Pancreas (tissue), 10 donors: ENCODE data around the gene ZNF521. TPM values are rescaled to one million over a fixed set of nuclear protein-coding genes. Genes with fewer than 3 reads are reported as not detected.

Experiments used
- ATAC-seq, 4 donors: fragments of 200-7000 bp; cut with Tn5 transposase; one replicate each; pipeline versions ENCODE4 v1.8.0 to v1.9.1; 2020; ENCODE audit warnings: mild to moderate bottlenecking in 4 of 4, moderate library complexity in 4 of 4
- DNase-seq, 6 donors: peaks; one replicate each; pipeline ENCODE4 v3.0.0-alpha.2; 2020
- FAIRE-seq: peaks from 2 replicates; lab custom pipeline; 2012; peaks lifted over from hg19 to GRCh38; lab: Jason Lieb, UNC
- H3K27ac ChIP-seq, 4 donors: fragments of 200-600 bp; sonication (generic); 1 replicate in 3 of 4; 2 replicates in 1 of 4; pipeline versions ENCODE4 v1.5.0 to v1.8.0; 2020
- H3K27me3 ChIP-seq, 4 donors: fragments of 200-600 bp; one replicate each; pipeline ENCODE4 v1.8.0; 2021
- H3K36me3 ChIP-seq, 3 donors: fragments of 200-600 bp; sonication (generic) in 1 of 3; one replicate each; pipeline versions ENCODE4 v1.5.0 to v1.8.0; 2020 to 2021
- H3K4me1 ChIP-seq, 3 donors: fragments of 200-600 bp; one replicate each; pipeline ENCODE4 v1.8.0; 2021
- H3K4me3 ChIP-seq, 4 donors: fragments of 200-600 bp; sonication (generic) in 2 of 4; one replicate each; pipeline versions ENCODE4 v1.5.0 to v1.8.0; 2020 to 2021
- H3K9me3 ChIP-seq, 4 donors: fragments of 200-600 bp; one replicate each; pipeline ENCODE4 v1.8.0; 2021
- WGBS, 2 donors: extraction: QIAGEN DNeasy Blood & Tissue Kit; methylation state at CpG; one replicate each; pipeline ENCODE4 v1.1.7; 2013; 5-methylcytosine and 5-hydroxymethylcytosine counted together
- intact Hi-C, 3 donors: fragments of 100-400 bp; cut with DNase I; formaldehyde crosslinking; loops; one replicate each; pipeline versions ENCODE4 v1.11.1 to v1.14.2; 2022
- polyA plus RNA-seq, 2 donors: library from polyadenylated mRNA; stranded (reverse); fragments of 200-250 nt; gene quantifications; one replicate each; pipeline ENCODE4 v1.2.3, GENCODE V29; 2013
- total RNA-seq, 6 donors: library from RNA; stranded (reverse); fragmentation: NEBNext Ultra II Directional in 4 of 6; extraction: Animal tissue kit (Norgen Biotek cat#: 25700) in 4 of 6; gene quantifications; one replicate each; pipeline versions ENCODE4 v1.2.1 to v1.2.4, GENCODE V29; 2021 to 2023
- TF ChIP-seq, protein P1 (sequence below), 4 donors: fragments of 200-600 bp; sonication (generic) in 3 of 4; IDR thresholded peaks; one replicate each; pipeline versions ENCODE4 v1.5.0 to v1.8.0; 2021; ENCODE audit warnings: antibody characterized with exemption in 4 of 4
- donor health status: healthy with polysubstance abuse.
- donor health status: DM: no; HTN: no; CAD: no; lungs with moderate emphysema.
- donor health status: DM: no; HTN: no; CAD: no.
- donor health status: control.
- donor health status: control.
- donor health status: Bipolar disorder and iron deficiency.
- donor health status: DM: yes; HTN: yes; CAD: no.
- donor health status: DM: no; HTN: no; CAD: no.
- donor health status: DM: no; HTN: no; CAD: no.
- donor health status: DM: yes; HTN: yes; CAD: no.

Gene ZNF521
- total and polyA plus RNA-seq, 8 donors = 0.42 to 6.0 (median 1.5) TPM

DNA sequence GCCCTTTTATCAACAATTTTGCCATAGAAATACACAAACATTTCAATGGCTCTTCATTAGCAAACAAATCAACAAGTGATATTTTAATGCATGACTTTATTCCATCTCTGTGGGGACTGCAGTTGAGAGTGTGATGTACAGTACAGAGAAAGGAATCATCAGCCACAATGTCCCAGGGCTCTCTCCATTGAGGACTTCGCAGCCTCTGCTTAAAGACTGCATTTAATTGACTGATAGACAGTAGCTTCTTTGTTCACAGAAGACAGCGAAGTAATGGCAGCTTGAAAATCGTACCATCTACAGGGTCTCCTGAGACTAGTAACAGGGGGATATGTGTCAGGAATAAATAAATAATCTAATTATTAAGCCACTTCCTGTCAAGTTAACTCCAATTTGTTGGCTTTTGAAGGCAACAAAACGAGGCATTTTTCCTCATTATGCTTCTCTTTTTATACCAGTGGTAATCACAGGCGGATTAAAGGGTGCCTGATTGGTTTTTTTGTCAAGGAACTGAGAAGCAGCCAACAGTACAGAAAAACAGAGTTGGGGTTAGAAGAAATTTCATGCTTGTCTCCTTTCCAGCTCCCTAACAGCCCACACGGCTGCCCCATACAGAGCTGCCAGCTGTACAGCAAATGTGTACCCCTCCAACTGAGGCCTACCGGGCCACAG, 164.3 kb downstream of the ZNF521 start:
- FAIRE-seq (no peak), ATAC-seq (no peak), DNase-seq (no peak)
- TF ChIP-seq, protein P1, sequence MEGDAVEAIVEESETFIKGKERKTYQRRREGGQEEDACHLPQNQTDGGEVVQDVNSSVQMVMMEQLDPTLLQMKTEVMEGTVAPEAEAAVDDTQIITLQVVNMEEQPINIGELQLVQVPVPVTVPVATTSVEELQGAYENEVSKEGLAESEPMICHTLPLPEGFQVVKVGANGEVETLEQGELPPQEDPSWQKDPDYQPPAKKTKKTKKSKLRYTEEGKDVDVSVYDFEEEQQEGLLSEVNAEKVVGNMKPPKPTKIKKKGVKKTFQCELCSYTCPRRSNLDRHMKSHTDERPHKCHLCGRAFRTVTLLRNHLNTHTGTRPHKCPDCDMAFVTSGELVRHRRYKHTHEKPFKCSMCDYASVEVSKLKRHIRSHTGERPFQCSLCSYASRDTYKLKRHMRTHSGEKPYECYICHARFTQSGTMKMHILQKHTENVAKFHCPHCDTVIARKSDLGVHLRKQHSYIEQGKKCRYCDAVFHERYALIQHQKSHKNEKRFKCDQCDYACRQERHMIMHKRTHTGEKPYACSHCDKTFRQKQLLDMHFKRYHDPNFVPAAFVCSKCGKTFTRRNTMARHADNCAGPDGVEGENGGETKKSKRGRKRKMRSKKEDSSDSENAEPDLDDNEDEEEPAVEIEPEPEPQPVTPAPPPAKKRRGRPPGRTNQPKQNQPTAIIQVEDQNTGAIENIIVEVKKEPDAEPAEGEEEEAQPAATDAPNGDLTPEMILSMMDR (IDR thresholded peaks at IDR 0.05) = no peak
- Histone ChIP-seq H3K27me3 (peaks cover 0 to 12% (median 0%) of the 10 kb centered on the region in 4 donors), H3K4me3 (no peak overlapping the region), H3K27ac (no peak overlapping the region), H3K9me3 (no peaks in the 10 kb centered on the region), H3K4me1 (no peaks in the 10 kb centered on the region), H3K36me3 (no peaks in the 10 kb centered on the region)
- intact Hi-C loops = no loop called here
- 61 to 73% methylated on average over 7 of the region's 7 CpGs for WGBS, 2 donors

DNA sequence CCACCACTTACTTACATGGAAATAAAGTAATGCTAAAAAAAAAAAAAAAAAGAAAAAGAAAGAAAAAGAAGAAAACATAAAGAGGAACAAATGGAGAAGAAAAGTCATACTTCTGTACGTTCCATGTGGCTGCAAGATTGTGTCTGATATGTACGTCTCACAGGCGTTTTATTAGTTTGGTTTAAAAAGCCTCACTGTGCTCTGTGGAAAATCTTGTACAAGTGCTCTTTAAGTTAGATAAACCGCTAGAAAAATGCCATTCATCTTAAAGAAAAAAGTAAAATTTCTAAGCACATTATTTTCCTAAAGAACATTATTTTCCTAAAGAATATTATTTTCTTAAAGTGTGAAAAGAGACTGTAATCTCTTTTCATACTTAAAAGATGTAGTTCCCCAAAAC, 165.1 kb downstream of the ZNF521 start:
- FAIRE-seq = no peak

DNA sequence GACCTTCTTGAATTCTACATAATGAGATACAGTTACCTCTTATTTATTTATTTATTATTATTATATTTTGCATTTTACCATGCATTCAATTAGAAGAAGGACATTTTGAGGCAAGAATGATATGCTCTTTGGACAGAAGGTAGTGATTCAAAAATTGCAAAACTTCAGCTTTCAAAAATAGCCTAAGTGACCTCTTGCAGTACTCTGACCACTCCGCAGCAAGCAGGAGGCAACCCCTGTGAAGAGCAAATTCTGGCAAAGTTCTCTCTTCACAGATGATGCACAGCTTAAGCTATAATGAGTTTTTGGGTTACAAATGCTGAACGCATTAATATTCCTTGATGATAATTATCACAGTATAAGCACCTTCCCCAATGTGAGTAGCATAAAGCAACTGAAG, 170.0 kb downstream of the ZNF521 start:
- peaks cover 0 to 18% (median 0%) of the 10 kb centered on the region in 4 donors for H3K27me3 ChIP-seq
- H3K4me3 ChIP-seq = no peak overlapping the region
- WGBS, 2 donors = 76 to 88% methylated on average over 2 of the region's 2 CpGs
- intact Hi-C loops = no loop called here
- ATAC-seq (no peak), DNase-seq (no peak), FAIRE-seq (no peak)
- no peak overlapping the region for H3K27ac ChIP-seq
- no peaks in the 10 kb centered on the region for H3K36me3 ChIP-seq
- H3K9me3 ChIP-seq = no peaks in the 10 kb centered on the region
- no peaks in the 10 kb centered on the region for H3K4me1 ChIP-seq
- TF ChIP-seq, protein P1 (IDR thresholded peaks at IDR 0.05) = no peak

More for the DNA sequence above, 165.1 kb downstream of the ZNF521 start:
- no peaks in the 10 kb centered on the region for H3K4me1 ChIP-seq
- H3K27ac ChIP-seq = no peak overlapping the region
- 53 to 60% methylated on average over 4 of the region's 4 CpGs for WGBS, 2 donors
- H3K4me3 ChIP-seq = no peak overlapping the region
- no peak for DNase-seq
- no peaks in the 10 kb centered on the region for H3K36me3 ChIP-seq
- ATAC-seq = no peak
- TF ChIP-seq, protein P1 (IDR thresholded peaks at IDR 0.05) = no peak
- intact Hi-C loops = no loop called here
- H3K9me3 ChIP-seq = no peaks in the 10 kb centered on the region
- H3K27me3 ChIP-seq = peaks cover 0 to 14% (median 0%) of the 10 kb centered on the region in 4 donors

DNA sequence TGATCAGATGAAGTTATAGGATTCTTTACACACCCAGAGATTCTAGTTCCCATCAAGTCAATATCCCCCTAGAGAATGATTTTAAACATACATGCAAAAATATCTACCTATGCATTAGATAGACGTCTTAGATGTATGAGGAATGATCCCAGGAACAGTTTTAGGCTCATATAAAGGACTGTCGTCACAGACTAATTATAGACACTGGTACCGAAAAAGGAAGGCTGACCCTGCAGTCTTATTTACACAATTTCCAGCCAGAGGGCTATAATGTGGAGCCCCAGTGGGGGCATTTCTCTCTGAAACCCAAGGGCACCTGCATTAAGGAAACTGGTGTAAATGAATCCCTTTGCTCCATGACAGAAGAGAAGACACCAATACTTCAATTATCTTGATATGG, 170.4 kb downstream of the ZNF521 start:
- H3K9me3 ChIP-seq = no peaks in the 10 kb centered on the region
- H3K36me3 ChIP-seq = no peaks in the 10 kb centered on the region
- no peak for ATAC-seq
- 47 to 53% methylated on average over 3 of the region's 3 CpGs for WGBS, 2 donors
- no peak for DNase-seq
- no peak for FAIRE-seq
- no peak overlapping the region for H3K4me3 ChIP-seq
- no peak overlapping the region for H3K27ac ChIP-seq
- TF ChIP-seq, protein P1 (IDR thresholded peaks at IDR 0.05) = no peak
- H3K27me3 ChIP-seq = peaks cover 0 to 18% (median 0%) of the 10 kb centered on the region in 4 donors
- H3K4me1 ChIP-seq = no peaks in the 10 kb centered on the region
- intact Hi-C loops = no loop called here

DNA sequence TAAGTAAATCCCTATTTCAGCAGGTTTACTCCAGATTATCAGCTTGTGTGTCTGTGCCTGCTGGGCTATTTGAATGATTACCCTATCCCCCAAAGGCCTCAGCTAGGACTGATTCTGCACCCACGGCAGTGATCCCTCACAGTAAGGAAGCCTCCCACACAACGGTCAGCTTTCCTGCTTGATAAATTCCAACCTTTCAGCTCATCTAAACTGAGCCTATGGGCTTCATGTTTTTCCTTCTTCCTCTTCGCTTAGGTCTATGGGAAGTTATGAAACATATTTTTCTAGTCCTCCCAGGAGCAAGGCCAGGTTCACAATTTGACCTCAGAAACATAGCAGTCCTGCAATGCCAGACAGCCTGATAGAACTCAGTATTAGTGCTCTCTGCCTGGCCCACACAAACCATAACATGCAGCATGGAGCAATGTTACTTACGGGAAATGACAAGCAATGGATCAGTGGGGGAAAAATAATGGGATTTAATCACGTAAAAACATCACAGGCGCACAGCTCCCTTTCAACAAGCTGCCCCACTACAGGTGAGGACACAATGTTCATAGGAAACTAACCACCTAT, 170.9 kb downstream of the ZNF521 start:
- H3K9me3 ChIP-seq = no peaks in the 10 kb centered on the region
- TF ChIP-seq, protein P1 (IDR thresholded peaks at IDR 0.05) = no peak
- peaks cover 0 to 15% (median 0%) of the 10 kb centered on the region in 4 donors for H3K27me3 ChIP-seq
- 48 to 62% methylated on average over 6 of the region's 6 CpGs for WGBS, 2 donors
- H3K36me3 ChIP-seq = no peaks in the 10 kb centered on the region
- DNase-seq = no peak
- FAIRE-seq = no peak
- intact Hi-C loops = no loop called here
- H3K27ac ChIP-seq = no peak overlapping the region
- no peaks in the 10 kb centered on the region for H3K4me1 ChIP-seq
- no peak overlapping the region for H3K4me3 ChIP-seq
- ATAC-seq = no peak
